AG04450 (cell line): ENCODE results near the gene GNPTG. TPM values are rescaled to one million over a fixed set of nuclear protein-coding genes. Genes with fewer than 3 reads are reported as not detected.

Source experiments
- CTCF ChIA-PET: fragments of 300-600, 350-600 bp; formaldehyde crosslinking; extraction: SDS; loops from one replicate; lab custom pipeline; 2022; ENCODE audit warnings: antibody characterized with exemption, inconsistent platforms; lab: Charles Lee
- POLR2A ChIA-PET: fragments of 350-600 bp; formaldehyde crosslinking; extraction: SDS; loops from one replicate; lab custom pipeline; 2021; ENCODE audit warnings: antibody characterized with exemption, inconsistent platforms; lab: Yijun Ruan, JAX
- DNase-seq: peaks from one replicate; pipeline ENCODE4 v3.0.0-alpha.2; 2011; ENCODE audit warnings: low read depth, low spot score
- H3K27ac ChIP-seq: one replicate; pipeline ENCODE4 v1.5.1; 2012; ENCODE audit warnings: low read depth, low read length, control low read depth
- H3K27me3 ChIP-seq: one replicate; pipeline ENCODE4 v1.6.0; 2012; ENCODE audit warnings: low read length; ENCODE audit not compliant: control insufficient read depth, insufficient read depth
- H3K4me3 ChIP-seq: 2 replicates; pipeline ENCODE4 v1.5.1; 2011; ENCODE audit warnings: mild to moderate bottlenecking, low read depth, low read length, control low read depth
- H3K9me3 ChIP-seq: 2 replicates; pipeline ENCODE4 v1.5.1; 2012; ENCODE audit warnings: low read length; ENCODE audit not compliant: control insufficient read depth, insufficient read depth
- polyA plus RNA-seq: library from polyadenylated mRNA; depleted of rRNA; stranded (reverse); fragments of >200 nt; gene quantifications from 2 replicates; pipeline ENCODE4 v1.2.3, GENCODE V29; 2011
- TF ChIP-seq, protein P1 (sequence below): IDR thresholded peaks from 2 replicates; pipeline ENCODE4 v1.5.1; 2011; ENCODE audit warnings: low read depth, low read length, control low read depth, inconsistent platforms

Gene GNPTG
- polyA plus RNA-seq, 1 experiment, result 40.5 TPM

- ChIA-PET CTCF (no interaction called here), POLR2A (no interaction called here)
- Histone ChIP-seq H3K4me3 (no peak overlapping the region), H3K27ac (no peak overlapping the region), H3K27me3 (no peaks in the 10 kb centered on the region), H3K9me3 (peaks cover 3% of the 10 kb centered on the region; the same call in 1 of the 2 replicates)
- TF ChIP-seq, protein P1, sequence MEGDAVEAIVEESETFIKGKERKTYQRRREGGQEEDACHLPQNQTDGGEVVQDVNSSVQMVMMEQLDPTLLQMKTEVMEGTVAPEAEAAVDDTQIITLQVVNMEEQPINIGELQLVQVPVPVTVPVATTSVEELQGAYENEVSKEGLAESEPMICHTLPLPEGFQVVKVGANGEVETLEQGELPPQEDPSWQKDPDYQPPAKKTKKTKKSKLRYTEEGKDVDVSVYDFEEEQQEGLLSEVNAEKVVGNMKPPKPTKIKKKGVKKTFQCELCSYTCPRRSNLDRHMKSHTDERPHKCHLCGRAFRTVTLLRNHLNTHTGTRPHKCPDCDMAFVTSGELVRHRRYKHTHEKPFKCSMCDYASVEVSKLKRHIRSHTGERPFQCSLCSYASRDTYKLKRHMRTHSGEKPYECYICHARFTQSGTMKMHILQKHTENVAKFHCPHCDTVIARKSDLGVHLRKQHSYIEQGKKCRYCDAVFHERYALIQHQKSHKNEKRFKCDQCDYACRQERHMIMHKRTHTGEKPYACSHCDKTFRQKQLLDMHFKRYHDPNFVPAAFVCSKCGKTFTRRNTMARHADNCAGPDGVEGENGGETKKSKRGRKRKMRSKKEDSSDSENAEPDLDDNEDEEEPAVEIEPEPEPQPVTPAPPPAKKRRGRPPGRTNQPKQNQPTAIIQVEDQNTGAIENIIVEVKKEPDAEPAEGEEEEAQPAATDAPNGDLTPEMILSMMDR, result no peak
- no peak for DNase-seq
These were observed 1.8 kb upstream of the GNPTG start for GRCh38 chr16:1349951-1350350.

DNA sequence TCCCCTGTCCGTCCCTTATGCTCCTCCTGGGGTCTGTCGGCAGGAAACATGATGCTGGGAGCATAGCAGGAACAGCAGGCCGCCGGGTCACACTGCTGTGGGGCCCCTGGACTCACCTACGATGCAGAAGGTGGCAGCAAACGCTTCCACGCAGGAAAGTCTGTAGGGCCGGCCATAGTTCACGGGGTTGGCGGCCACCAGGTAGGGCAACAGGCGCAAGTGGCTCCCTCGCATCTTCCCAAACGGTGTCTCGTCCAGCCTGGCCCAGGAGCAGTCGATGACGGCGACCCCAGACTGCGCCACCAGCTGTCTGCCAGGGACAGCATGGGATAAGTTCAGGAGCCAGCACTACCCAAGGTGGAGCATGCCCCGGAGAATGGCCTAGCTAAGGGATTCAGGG lies 1.0 kb upstream of the GNPTG start:
- no peak for DNase-seq
- Histone ChIP-seq H3K4me3 (peak overlapping the region; percentile 88), H3K9me3 (peaks cover 3% of the 10 kb centered on the region; the same call in 1 of the 2 replicates), H3K27ac (no peak overlapping the region), H3K27me3 (no peaks in the 10 kb centered on the region)
- CTCF ChIA-PET, result no interaction called here
- TF ChIP-seq, protein P1, result no peak
- POLR2A ChIA-PET, result no interaction called here

DNA sequence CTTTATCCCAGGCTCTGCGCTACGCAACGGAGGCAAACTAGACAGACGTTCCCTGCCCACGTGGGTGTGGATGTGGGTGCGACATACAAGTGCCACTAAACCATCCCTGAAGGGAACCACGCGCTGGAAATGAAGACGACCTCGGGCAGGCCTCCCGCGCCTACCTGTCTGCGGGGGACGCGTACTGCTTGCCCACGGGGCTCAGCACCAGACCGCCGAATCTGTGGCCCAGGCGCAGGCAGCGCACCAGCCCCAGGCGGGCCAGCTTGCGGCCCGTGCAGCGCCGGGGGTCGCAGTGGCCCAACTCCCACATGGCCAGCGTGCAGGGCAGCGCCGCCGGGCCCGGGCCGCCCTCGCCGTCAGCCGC lies 533 bp upstream of the GNPTG start:
- Histone ChIP-seq H3K27ac (no peak overlapping the region), H3K9me3 (peaks cover 3% of the 10 kb centered on the region; the same call in 1 of the 2 replicates), H3K27me3 (no peaks in the 10 kb centered on the region), H3K4me3 (peak overlapping the region; percentile 88)
- ChIA-PET CTCF (no interaction called here), POLR2A (no interaction called here)
- TF ChIP-seq, protein P1, result no peak
- DNase-seq, result no peak

DNA sequence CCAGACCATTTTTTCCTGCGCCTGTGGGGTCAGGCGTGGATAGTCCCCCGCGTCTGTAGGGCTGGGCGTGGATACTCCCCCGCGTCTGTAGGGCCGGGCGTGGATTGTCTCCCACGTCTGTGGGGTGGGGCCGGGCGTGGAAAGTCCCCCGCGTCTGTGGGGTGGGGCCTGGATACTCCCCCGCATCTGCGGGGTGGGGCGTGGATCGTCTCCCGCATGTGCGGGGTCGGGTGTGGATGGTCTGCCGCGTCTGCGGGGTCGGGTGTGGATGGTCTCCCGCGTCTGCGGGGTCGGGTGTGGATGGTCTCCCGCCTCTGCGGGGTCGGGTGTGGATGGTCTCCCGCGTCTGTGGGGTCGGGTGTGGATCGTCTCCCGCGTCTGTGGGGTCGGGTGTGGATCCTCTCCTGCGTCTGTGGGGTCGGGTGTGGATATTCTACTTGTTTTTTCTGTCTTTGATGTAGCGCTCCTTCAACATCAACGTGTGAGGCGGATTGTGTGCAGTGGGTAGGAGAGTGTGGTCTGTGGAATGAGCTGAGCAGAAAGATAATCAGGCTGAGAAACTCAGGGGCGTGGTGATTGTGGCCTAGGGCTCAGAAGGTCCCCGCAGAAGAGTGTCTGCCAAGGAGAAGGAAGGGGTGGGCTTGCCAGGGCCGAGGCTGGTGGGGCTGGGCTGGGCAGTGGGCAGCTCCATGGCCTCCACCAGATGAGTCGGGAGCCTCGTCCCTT lies 3.2 kb downstream of the GNPTG start:
- POLR2A ChIA-PET, result no interaction called here
- no peak for DNase-seq
- H3K27ac ChIP-seq, result no peak overlapping the region
- no peaks in the 10 kb centered on the region for H3K27me3 ChIP-seq
- no peak overlapping the region for H3K4me3 ChIP-seq
- peaks cover 3% of the 10 kb centered on the region; the same call in 1 of the 2 replicates for H3K9me3 ChIP-seq
- CTCF ChIA-PET, result interaction anchor here (0.6 kb wide), 1 partner anchor 54 kb away, joined by 5 read pairs; no protein-coding TSS in a partner anchor
- TF ChIP-seq, protein P1, result no peak

GRCh38 chr16:1355591-1355990 lies 3.9 kb downstream of the GNPTG start:
- CTCF ChIA-PET, result interaction anchor here (0.6 kb wide), 1 partner anchor 54 kb away, joined by 5 read pairs; no protein-coding TSS in a partner anchor

More at GRCh38 chr16:1355591-1355990, 3.9 kb downstream of the GNPTG start:
- Histone ChIP-seq H3K27me3 (no peaks in the 10 kb centered on the region), H3K27ac (no peak overlapping the region), H3K9me3 (peaks cover 3% of the 10 kb centered on the region; the same call in 1 of the 2 replicates), H3K4me3 (no peak overlapping the region)
- DNase-seq, result no peak
- POLR2A ChIA-PET, result no interaction called here
- TF ChIP-seq, protein P1, result no peak
